ENCODE data around the gene THSD7A.

The THSD7A gene

GRCh38 chr7:11751315-11751714 is 80.7 kb downstream of the THSD7A start:
- H3K27ac ChIP-seq: no peak overlapping the region
- H3K9me3 ChIP-seq (ENCODE audit: control insufficient read depth, low read length): no peaks in the 10 kb centered on the region
- peaks cover 7% of the 10 kb centered on the region for H3K4me1 ChIP-seq
- no peak overlapping the region for H3K4me3 ChIP-seq (ENCODE audit: low read depth, low read length)
- no peak overlapping the region for H3K9ac ChIP-seq
- H3K27me3 ChIP-seq (ENCODE audit: control insufficient read depth, insufficient read depth, low read length): no peaks in the 10 kb centered on the region
- no peak for TF ChIP-seq CTCF (IDR thresholded peaks at IDR 0.05)
- no peak overlapping the region for H3K4me2 ChIP-seq (ENCODE audit: low read length)
- H3K36me3 ChIP-seq (ENCODE audit: control insufficient read depth, insufficient read depth, low read length): no peaks in the 10 kb centered on the region
- H2AFZ ChIP-seq: no peak overlapping the region
- H3K79me2 ChIP-seq: peaks cover 3% of the 10 kb centered on the region

GRCh38 chr7:11750191-11750590 is 81.8 kb downstream of the THSD7A start:
- Histone ChIP-seq H3K36me3 (ENCODE audit: control insufficient read depth, insufficient read depth, low read length) (no peaks in the 10 kb centered on the region), H3K4me1 (peaks cover 4% of the 10 kb centered on the region), H3K9ac (no peak overlapping the region), H3K4me3 (ENCODE audit: low read depth, low read length) (no peak overlapping the region), H3K79me2 (peaks cover 3% of the 10 kb centered on the region), H3K27me3 (ENCODE audit: control insufficient read depth, insufficient read depth, low read length) (no peaks in the 10 kb centered on the region), H2AFZ (no peak overlapping the region), H3K27ac (no peak overlapping the region), H3K9me3 (ENCODE audit: control insufficient read depth, low read length) (no peaks in the 10 kb centered on the region), H3K4me2 (ENCODE audit: low read length) (no peak overlapping the region)
- no peak for TF ChIP-seq CTCF (IDR thresholded peaks at IDR 0.05)

- Histone ChIP-seq H3K4me1 (peaks cover 4% of the 10 kb centered on the region), H3K9ac (no peak overlapping the region), H3K27ac (no peak overlapping the region), H3K79me2 (peaks cover 3% of the 10 kb centered on the region), H3K9me3 (ENCODE audit: control insufficient read depth, low read length) (no peaks in the 10 kb centered on the region), H3K4me2 (ENCODE audit: low read length) (no peak overlapping the region), H3K36me3 (ENCODE audit: control insufficient read depth, insufficient read depth, low read length) (no peaks in the 10 kb centered on the region), H3K27me3 (ENCODE audit: control insufficient read depth, insufficient read depth, low read length) (no peaks in the 10 kb centered on the region), H2AFZ (no peak overlapping the region), H3K4me3 (ENCODE audit: low read depth, low read length) (no peak overlapping the region)
- TF ChIP-seq CTCF (IDR thresholded peaks at IDR 0.05): no peak
Measured at GRCh38 chr7:11749629-11750028, 82.4 kb downstream of the THSD7A start.

GRCh38 chr7:11748884-11749283 is 83.1 kb downstream of the THSD7A start:
- H3K36me3 ChIP-seq (ENCODE audit: control insufficient read depth, insufficient read depth, low read length): no peaks in the 10 kb centered on the region
- no peaks in the 10 kb centered on the region for H3K27me3 ChIP-seq (ENCODE audit: control insufficient read depth, insufficient read depth, low read length)
- no peak overlapping the region for H3K4me2 ChIP-seq (ENCODE audit: low read length)
- no peak overlapping the region for H3K27ac ChIP-seq
- peaks cover 3% of the 10 kb centered on the region for H3K79me2 ChIP-seq
- peaks cover 4% of the 10 kb centered on the region for H3K4me1 ChIP-seq
- no peak overlapping the region for H2AFZ ChIP-seq
- no peak overlapping the region for H3K9ac ChIP-seq
- H3K4me3 ChIP-seq (ENCODE audit: low read depth, low read length): no peak overlapping the region
- H3K9me3 ChIP-seq (ENCODE audit: control insufficient read depth, low read length): no peaks in the 10 kb centered on the region
- TF ChIP-seq CTCF (IDR thresholded peaks at IDR 0.05): no peak

- Histone ChIP-seq H3K27ac (no peak overlapping the region), H3K4me2 (ENCODE audit: low read length) (no peak overlapping the region), H3K79me2 (peaks cover 3% of the 10 kb centered on the region), H3K4me1 (peaks cover 4% of the 10 kb centered on the region), H3K27me3 (ENCODE audit: control insufficient read depth, insufficient read depth, low read length) (no peaks in the 10 kb centered on the region), H2AFZ (no peak overlapping the region), H3K36me3 (ENCODE audit: control insufficient read depth, insufficient read depth, low read length) (no peaks in the 10 kb centered on the region), H3K9me3 (ENCODE audit: control insufficient read depth, low read length) (no peaks in the 10 kb centered on the region), H3K4me3 (ENCODE audit: low read depth, low read length) (no peak overlapping the region), H3K9ac (no peak overlapping the region)
- TF ChIP-seq CTCF (IDR thresholded peaks at IDR 0.05): no peak
Measured at GRCh38 chr7:11747715-11748485, 84.1 kb downstream of the THSD7A start.

All from parathyroid adenoma (tissue), 2 donors.